Neural cell (in vitro differentiated cells): ENCODE results near the gene CLASP1. TPM values are rescaled to one million over a fixed set of nuclear protein-coding genes. Genes with fewer than 3 reads are reported as not detected.
"Not testable (repeated sequence)": the region's sequence is repeated elsewhere in the genome, so short reads cannot be mapped to it uniquely, and the experiment has no call there.

ENCODE experiments used
- H2AFZ ChIP-seq: fragments of 200-600, 300-800 bp; sonication (generic), shearing (Covaris generic); 2 replicates; pipeline ENCODE4 v1.6.0; 2014; ENCODE audit warnings: low read depth, mild to moderate bottlenecking, antibody characterized with exemption, low read length, moderate library complexity
- H3F3A ChIP-seq: fragments of 200-600 bp; shearing (Covaris generic); 2 replicates; pipeline ENCODE4 v1.6.1; 2016; ENCODE audit warnings: mild to moderate bottlenecking, moderate library complexity, mixed read lengths, antibody characterized with exemption, low read length; ENCODE audit not compliant: insufficient read depth, poor library complexity, severe bottlenecking
- H3K27ac ChIP-seq: fragments of 200-600, 300-800 bp; sonication (generic), shearing (Covaris generic); 2 replicates; pipeline ENCODE4 v1.5.1; 2014; ENCODE audit warnings: mild to moderate bottlenecking, low read length, moderate library complexity
- H3K27me3 ChIP-seq: fragments of 300-800, 200-600 bp; sonication (generic), shearing (Covaris generic); 2 replicates; pipeline ENCODE4 v1.6.0; 2014; ENCODE audit warnings: mild to moderate bottlenecking, low read depth, low read length, moderate library complexity; ENCODE audit not compliant: insufficient read depth
- H3K36me3 ChIP-seq: fragments of 300-800, 200-600 bp; sonication (generic), shearing (Covaris generic); 2 replicates; pipeline ENCODE4 v1.5.1; 2014; ENCODE audit warnings: mild to moderate bottlenecking, antibody characterized with exemption, low read length, moderate library complexity; ENCODE audit not compliant: insufficient read depth
- H3K4me2 ChIP-seq: fragments of 300-800, 200-600 bp; sonication (generic), shearing (Covaris generic); 2 replicates; pipeline ENCODE4 v1.6.0; 2014; ENCODE audit warnings: mild to moderate bottlenecking, low read length
- H3K4me3 ChIP-seq: fragments of 300-800, 200-600 bp; sonication (generic), shearing (Covaris generic); 2 replicates; pipeline ENCODE4 v1.5.1; 2014; ENCODE audit warnings: mild to moderate bottlenecking, low read length, moderate library complexity
- H3K79me2 ChIP-seq: fragments of 200-600 bp; shearing (Covaris generic); replicated peaks from 2 replicates; pipeline ENCODE4 v1.6.0; 2014; ENCODE audit warnings: mild to moderate bottlenecking, low read length, moderate library complexity; ENCODE audit not compliant: insufficient read depth
- H3K9ac ChIP-seq: fragments of 300-800, 200-600 bp; sonication (generic), shearing (Covaris generic); 2 replicates; pipeline ENCODE4 v1.6.1; 2016; ENCODE audit warnings: mild to moderate bottlenecking, low read length, mixed read lengths
- H3K9me2 ChIP-seq: fragments of 200-600 bp; shearing (Covaris generic); 2 replicates; pipeline ENCODE4 v1.6.1; 2016; ENCODE audit warnings: mild to moderate bottlenecking, low read length, mixed read lengths; ENCODE audit not compliant: insufficient read depth
- H3K9me3 ChIP-seq: fragments of 200-600, 300-800 bp; sonication (generic), shearing (Covaris generic); 2 replicates; pipeline ENCODE4 v1.6.1; 2016; ENCODE audit warnings: mild to moderate bottlenecking, mixed run types, low read length, moderate library complexity, mixed read lengths
- H4K20me1 ChIP-seq: fragments of 200-600 bp; shearing (Covaris generic); 2 replicates; pipeline ENCODE4 v1.6.1; 2016; ENCODE audit warnings: mild to moderate bottlenecking, mixed run types; ENCODE audit not compliant: insufficient read depth
- CTCF ChIP-seq: fragments of 450-650 bp; IDR thresholded peaks from 2 replicates; pipeline ENCODE4 v1.5.1; 2014; ENCODE audit warnings: antibody characterized with exemption, mild to moderate bottlenecking, moderate library complexity; ENCODE audit not compliant: poor library complexity, severe bottlenecking
- EP300 ChIP-seq: fragments of 450-650 bp; conservative IDR thresholded peaks from 2 replicates; pipeline ENCODE4 v1.6.1; 2014; ENCODE audit warnings: antibody characterized with exemption, mild to moderate bottlenecking, moderate library complexity; ENCODE audit not compliant: poor library complexity, severe bottlenecking
- EZH2 ChIP-seq: fragments of 200-600, 300-800 bp; shearing (Covaris generic), sonication (generic); IDR thresholded peaks from 2 replicates; pipeline ENCODE4 v1.6.1; 2014; ENCODE audit warnings: antibody characterized with exemption, low read length, borderline replicate concordance, mild to moderate bottlenecking; ENCODE audit not compliant: insufficient read depth, poor library complexity, severe bottlenecking
- MXI1 ChIP-seq: fragments of 450-650 bp; conservative IDR thresholded peaks from 2 replicates; pipeline ENCODE4 v1.6.1; 2014; ENCODE audit warnings: antibody characterized with exemption, mild to moderate bottlenecking; ENCODE audit not compliant: poor library complexity, severe bottlenecking
- POLR2AphosphoS5 ChIP-seq: IDR thresholded peaks from 2 replicates; pipeline ENCODE4 v1.6.1; 2012
- REST ChIP-seq: IDR thresholded peaks from 2 replicates; pipeline ENCODE4 v1.6.1; 2012; ENCODE audit warnings: borderline replicate concordance
- SMC3 ChIP-seq: fragments of 450-650 bp; conservative IDR thresholded peaks from 2 replicates; pipeline ENCODE4 v1.6.1; 2014; ENCODE audit warnings: antibody characterized with exemption, mild to moderate bottlenecking, moderate library complexity; ENCODE audit not compliant: poor library complexity
- TAF1 ChIP-seq: IDR thresholded peaks from 2 replicates; pipeline ENCODE4 v1.6.1; 2012; ENCODE audit warnings: low read depth
- polyA plus RNA-seq: library from polyadenylated mRNA; depleted of rRNA; stranded (reverse); fragments of >200 nt; gene quantifications from 2 replicates; pipeline ENCODE4 v1.2.3, GENCODE V29; 2014

Gene CLASP1
- polyA plus RNA-seq, 1 donor from 2014 or later, result 41.3 TPM

GRCh38 chr2:121333231-121333630 is 316.0 kb downstream of the CLASP1 start:
- Histone ChIP-seq H3K9ac (no peak overlapping the region), H3K9me3 (no peaks in the 10 kb centered on the region), H3K9me2 (no peaks in the 10 kb centered on the region), H3K27me3 (no peaks in the 10 kb centered on the region), H4K20me1 (no peaks in the 10 kb centered on the region), H3K79me2 (no peaks in the 10 kb centered on the region), H3K4me2 (no peak overlapping the region), H3K36me3 (no peaks in the 10 kb centered on the region), H3K27ac (no peak overlapping the region), H3K4me3 (no peak overlapping the region), H2AFZ (no peak overlapping the region), H3F3A (no peaks in the 10 kb centered on the region)
- no peak for TF ChIP-seq POLR2AphosphoS5
- no peak for TF ChIP-seq TAF1
- no peak for TF ChIP-seq EP300
- TF ChIP-seq REST, result no peak

- H3K4me2 ChIP-seq, H3K27me3 ChIP-seq, H3K79me2 ChIP-seq, H3K27ac ChIP-seq, H3K9ac ChIP-seq, H4K20me1 ChIP-seq, H3K4me3 ChIP-seq, H3K36me3 ChIP-seq, H3F3A ChIP-seq, H3K9me2 ChIP-seq, H2AFZ ChIP-seq, H3K9me3 ChIP-seq: not testable (repeated sequence)
Observed at GRCh38 chr2:121331324-121331723, 317.9 kb downstream of the CLASP1 start.

GRCh38 chr2:121330921-121331320 is 318.3 kb downstream of the CLASP1 start:
- no peak overlapping the region for H3K9ac ChIP-seq
- H3K9me2 ChIP-seq, result no peaks in the 10 kb centered on the region
- TF ChIP-seq MXI1 (no peak), EZH2 (no peak), SMC3 (no peak), TAF1 (no peak), POLR2AphosphoS5 (no peak), CTCF (no peak)
- no peak overlapping the region for H3K4me3 ChIP-seq
- no peaks in the 10 kb centered on the region for H3F3A ChIP-seq
- H3K9me3 ChIP-seq, result no peaks in the 10 kb centered on the region
- H3K36me3 ChIP-seq, result no peaks in the 10 kb centered on the region
- H3K27me3 ChIP-seq, result no peaks in the 10 kb centered on the region
- H4K20me1 ChIP-seq, result no peaks in the 10 kb centered on the region
- no peak overlapping the region for H2AFZ ChIP-seq
- H3K4me2 ChIP-seq, result no peak overlapping the region
- no peak overlapping the region for H3K27ac ChIP-seq
- H3K79me2 ChIP-seq, result no peaks in the 10 kb centered on the region
